HG03521 (cell line): ENCODE data around the gene COQ9.

Experiments
- ATAC-seq: cut with Tn5 transposase; IDR thresholded peaks from one replicate; pipeline ENCODE4 v1.9.1; 2021; ENCODE audit warnings: mild to moderate bottlenecking, moderate library complexity; ENCODE audit not compliant: unreplicated experiment

COQ9 gene

GRCh38 chr16:57509231-57509923, 62.1 kb downstream of the COQ9 start:
- no peak for ATAC-seq

DNA sequence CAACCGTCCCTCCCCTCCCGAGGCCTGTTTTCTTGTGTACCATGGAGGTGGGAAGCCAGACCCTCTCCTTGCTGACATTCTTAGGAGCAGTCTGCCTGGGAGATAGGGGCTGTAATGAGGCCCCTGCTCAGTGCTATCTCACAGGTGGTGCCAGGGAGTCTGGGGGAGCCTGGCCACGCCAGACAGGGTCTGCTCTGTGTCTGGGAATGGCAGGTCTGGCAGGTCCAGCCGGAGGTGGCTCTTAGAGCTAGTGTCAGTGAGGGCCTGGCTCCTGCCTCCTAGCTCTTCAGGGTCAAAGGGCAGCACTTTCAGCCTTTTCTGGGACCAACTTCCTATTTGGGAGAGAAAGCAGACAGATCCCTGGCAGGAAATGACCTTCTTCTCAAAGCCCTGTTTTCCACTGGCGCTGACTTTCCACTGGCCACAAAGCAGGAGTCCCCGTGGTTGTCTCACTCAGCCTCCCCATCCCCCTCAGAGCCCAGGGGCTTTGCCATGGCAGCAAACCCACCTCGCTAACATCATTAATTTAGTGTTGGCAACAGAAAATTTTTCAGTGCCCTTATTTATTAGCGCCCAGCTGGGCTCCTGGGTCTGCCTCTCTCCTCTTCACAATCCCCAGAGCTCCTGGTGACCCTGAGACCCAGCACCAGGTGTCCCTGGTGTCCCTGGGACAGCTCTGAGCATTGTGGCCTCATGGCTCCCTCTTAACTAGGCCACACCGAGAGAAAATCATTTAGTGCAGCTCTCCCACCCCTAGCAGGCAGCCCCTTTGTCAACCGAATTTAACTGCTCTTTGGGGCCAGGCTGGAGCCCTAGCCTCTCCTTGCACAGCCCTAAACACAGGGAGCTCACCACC, 63.0 kb downstream of the COQ9 start:
- no peak for ATAC-seq
